ENCODE results near the gene EPS8L1.

DNA sequence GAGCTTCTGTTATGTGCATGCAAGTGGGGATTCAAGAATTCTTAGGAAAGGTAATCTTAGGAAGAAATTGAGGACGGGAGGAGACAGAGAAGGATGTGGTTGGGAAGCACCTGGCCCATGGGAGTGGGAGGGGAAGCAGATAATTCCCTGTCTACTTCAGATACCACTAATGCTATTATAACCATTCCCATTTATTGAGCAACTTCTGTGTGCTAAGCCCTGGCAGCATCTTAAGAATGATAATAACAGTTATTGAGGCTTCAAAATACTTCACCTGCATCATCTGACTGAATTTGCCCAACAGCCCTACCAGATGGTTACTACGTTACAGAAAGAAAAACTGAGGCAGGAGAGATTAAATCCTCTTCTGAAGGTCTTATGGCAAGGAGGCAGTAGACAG, 1.4 kb downstream of the EPS8L1 start:
- TF ChIP-seq, protein P1, sequence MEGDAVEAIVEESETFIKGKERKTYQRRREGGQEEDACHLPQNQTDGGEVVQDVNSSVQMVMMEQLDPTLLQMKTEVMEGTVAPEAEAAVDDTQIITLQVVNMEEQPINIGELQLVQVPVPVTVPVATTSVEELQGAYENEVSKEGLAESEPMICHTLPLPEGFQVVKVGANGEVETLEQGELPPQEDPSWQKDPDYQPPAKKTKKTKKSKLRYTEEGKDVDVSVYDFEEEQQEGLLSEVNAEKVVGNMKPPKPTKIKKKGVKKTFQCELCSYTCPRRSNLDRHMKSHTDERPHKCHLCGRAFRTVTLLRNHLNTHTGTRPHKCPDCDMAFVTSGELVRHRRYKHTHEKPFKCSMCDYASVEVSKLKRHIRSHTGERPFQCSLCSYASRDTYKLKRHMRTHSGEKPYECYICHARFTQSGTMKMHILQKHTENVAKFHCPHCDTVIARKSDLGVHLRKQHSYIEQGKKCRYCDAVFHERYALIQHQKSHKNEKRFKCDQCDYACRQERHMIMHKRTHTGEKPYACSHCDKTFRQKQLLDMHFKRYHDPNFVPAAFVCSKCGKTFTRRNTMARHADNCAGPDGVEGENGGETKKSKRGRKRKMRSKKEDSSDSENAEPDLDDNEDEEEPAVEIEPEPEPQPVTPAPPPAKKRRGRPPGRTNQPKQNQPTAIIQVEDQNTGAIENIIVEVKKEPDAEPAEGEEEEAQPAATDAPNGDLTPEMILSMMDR (conservative IDR thresholded peaks at IDR 0.05 in 1 of 2, IDR thresholded peaks at IDR 0.05 in 1 of 2; ENCODE audit: extremely low read depth in 1 of 2, insufficient read depth in 1 of 2, low read depth in 1 of 2, low read length in 2 of 2) = no peak
- TF ChIP-seq EZH2 (IDR thresholded peaks at IDR 0.05; ENCODE audit: borderline replicate concordance, low read length) = no peak

Data from mammary epithelial cell (primary cell).